Right cardiac atrium (tissue), 5 donors: ENCODE measurements around the gene C17orf107. TPM values are rescaled to one million over a fixed set of nuclear protein-coding genes. Genes with fewer than 3 reads are reported as not detected.

Experiments used
- ATAC-seq, 2 donors: fragments of 200-7000 bp; cut with Tn5 transposase; one replicate each; pipeline versions ENCODE4 v1.8.0 to v1.9.1; 2020; ENCODE audit warnings: moderate library complexity in 2 of 2, mild to moderate bottlenecking in 1 of 2
- DNase-seq, 3 donors: peaks; one replicate each; pipeline ENCODE4 v3.0.0-alpha.2; 2020
- H3K27ac ChIP-seq: one replicate; pipeline ENCODE4 v1.5.1; 2013; ENCODE audit warnings: mild to moderate bottlenecking, low read length, control low read depth, moderate library complexity
- H3K27me3 ChIP-seq: one replicate; pipeline ENCODE4 v1.6.1; 2013; ENCODE audit not compliant: control insufficient read depth, insufficient read depth
- H3K4me1 ChIP-seq: one replicate; pipeline ENCODE4 v1.6.1; 2013; ENCODE audit warnings: low read length; ENCODE audit not compliant: control insufficient read depth, insufficient read depth
- H3K4me3 ChIP-seq: one replicate; pipeline ENCODE4 v1.5.1; 2013; ENCODE audit warnings: low read length, control low read depth
- H3K9me3 ChIP-seq: one replicate; pipeline ENCODE4 v1.6.1; 2013; ENCODE audit warnings: low read length; ENCODE audit not compliant: control insufficient read depth
- WGBS: extraction: QIAGEN DNeasy Blood & Tissue Kit; methylation state at CpG from one replicate; pipeline ENCODE4 v1.1.7; 2013; 5-methylcytosine and 5-hydroxymethylcytosine counted together
- intact Hi-C, 4 donors: fragments of 100-400 bp; cut with DNase I; formaldehyde crosslinking; loops; one replicate each; pipeline versions ENCODE4 v1.11.0 to v1.14.0; 2022 to 2023
- polyA plus RNA-seq: library from polyadenylated mRNA; stranded (reverse); fragments of 200-250 nt; gene quantifications from one replicate; pipeline ENCODE4 v1.2.3, GENCODE V29; 2013
- total RNA-seq, 4 donors: library from RNA; stranded (reverse); fragmentation: NEBNext Ultra II Directional; extraction: Animal tissue kit (Norgen Biotek cat#: 25700); gene quantifications; one replicate each; pipeline ENCODE4 v1.2.1, GENCODE V29; 2021
- donor health status: healthy with polysubstance abuse.
- donor health status: DM: no; HTN: yes; CAD: no.
- donor health status: DM: no; HTN: no; CAD: no.
- donor health status: DM: no; HTN: yes; CAD: no; lungs with severe emphysema.
- donor health status: DM: yes; HTN: yes; CAD: no.

Gene C17orf107
- total and polyA plus RNA-seq, 5 donors = 2.7 to 3.6 (median 2.8) TPM

- Histone ChIP-seq H3K4me1 (no peaks in the 10 kb centered on the region), H3K9me3 (no peaks in the 10 kb centered on the region), H3K4me3 (no peak overlapping the region), H3K27me3 (no peaks in the 10 kb centered on the region), H3K27ac (no peak overlapping the region)
- DNase-seq (no peak), ATAC-seq (peak; percentile 55 to 65)
- intact Hi-C loops = no loop called here
- 42% methylated on average over 8 of the region's 8 CpGs for WGBS
Observed at GRCh38 chr17:4872786-4873185, 26.6 kb upstream of the C17orf107 start.

- ATAC-seq (no peak), DNase-seq (no peak)
- no peak overlapping the region for H3K27ac ChIP-seq
- no peaks in the 10 kb centered on the region for H3K27me3 ChIP-seq
- intact Hi-C loops = no loop called here
- WGBS = 54% methylated on average over 5 of the region's 5 CpGs
- H3K9me3 ChIP-seq = no peaks in the 10 kb centered on the region
- no peak overlapping the region for H3K4me3 ChIP-seq
- H3K4me1 ChIP-seq = no peaks in the 10 kb centered on the region
Observed at GRCh38 chr17:4877089-4877488, 22.2 kb upstream of the C17orf107 start.

DNA sequence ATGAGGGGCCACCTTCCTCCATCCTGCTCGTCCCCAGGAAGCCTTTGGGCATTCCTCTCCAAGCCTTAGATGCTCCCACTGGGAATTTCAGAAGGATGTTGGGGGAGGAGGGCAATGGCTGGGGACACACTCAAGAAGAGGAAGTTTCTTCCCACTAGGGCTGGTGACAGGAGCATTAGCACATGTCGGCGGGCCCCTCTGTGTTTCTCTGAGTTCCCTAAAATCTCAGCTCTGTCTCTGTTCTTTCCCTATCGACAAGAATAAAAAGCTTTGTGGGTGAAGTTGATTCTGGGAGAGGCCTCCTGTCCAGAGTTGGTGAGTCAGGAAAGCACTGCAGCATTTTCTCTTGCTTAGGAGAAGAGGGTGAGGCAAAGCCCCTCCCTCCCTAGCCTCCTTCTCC, 19.7 kb upstream of the C17orf107 start:
- ATAC-seq (no peak), DNase-seq (no peak)
- intact Hi-C loops = no loop called here
- no peak overlapping the region for H3K4me3 ChIP-seq
- H3K27me3 ChIP-seq = no peaks in the 10 kb centered on the region
- no peaks in the 10 kb centered on the region for H3K4me1 ChIP-seq
- WGBS = 56% methylated on average over 4 of the region's 4 CpGs
- H3K27ac ChIP-seq = no peak overlapping the region
- H3K9me3 ChIP-seq = no peaks in the 10 kb centered on the region

GRCh38 chr17:4880857-4881256, 18.5 kb upstream of the C17orf107 start:
- 81% methylated on average over 15 of the region's 15 CpGs for whole genome bisulfite sequencing
- intact Hi-C loops = loop anchor here in 2 of 4 donors (10.0 kb wide), 2 partner anchors 46 to 86 kb away; partner anchors contain the start of genes MINK1 (in 1 of the 2) and PSMB6 (in 1 of the 2)
- no peaks in the 10 kb centered on the region for H3K4me1 ChIP-seq
- no peak overlapping the region for H3K4me3 ChIP-seq
- H3K27ac ChIP-seq = no peak overlapping the region
- no peaks in the 10 kb centered on the region for H3K9me3 ChIP-seq
- no peaks in the 10 kb centered on the region for H3K27me3 ChIP-seq
- no peak for DNase-seq
- ATAC-seq = no peak

DNA sequence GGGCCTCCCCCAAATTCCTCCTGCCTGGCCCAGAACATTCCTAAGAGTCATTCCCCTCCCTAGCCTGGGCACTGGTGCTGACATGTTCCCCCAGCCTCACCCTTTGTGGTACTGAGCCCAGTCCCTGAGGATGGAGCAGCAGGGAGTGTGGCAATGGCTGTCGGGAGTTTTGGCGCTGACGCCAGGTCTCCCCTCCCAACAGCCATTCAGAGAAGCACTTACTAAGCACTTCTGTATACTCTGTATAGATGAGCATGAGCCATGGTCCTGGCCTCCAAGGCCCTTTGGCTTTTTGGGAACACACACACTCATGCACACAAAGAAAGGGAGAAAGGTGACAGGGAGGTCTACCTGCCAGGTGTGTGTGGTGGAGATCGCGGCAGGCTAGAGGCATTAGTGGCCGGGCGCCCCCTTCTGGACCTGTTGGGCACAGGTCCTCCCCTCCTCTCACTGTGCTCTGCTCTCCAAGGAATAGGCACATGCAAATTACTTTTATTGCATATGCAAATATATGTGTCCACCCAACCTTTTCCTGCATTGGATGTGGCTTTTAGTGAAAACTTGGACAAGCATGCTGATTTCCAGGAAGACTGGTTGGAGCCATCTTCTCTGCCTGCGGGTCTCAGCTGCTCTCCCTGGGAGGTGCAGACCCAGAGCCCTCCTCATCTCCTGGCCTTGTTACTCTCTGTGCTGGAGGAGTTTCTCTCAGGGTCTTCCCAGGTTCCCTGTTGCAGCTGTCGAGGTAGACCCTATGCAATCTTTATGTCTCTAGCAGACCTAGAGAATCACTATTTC, 17.4 kb upstream of the C17orf107 start:
- no peak overlapping the region for H3K4me3 ChIP-seq
- ATAC-seq = peak; percentile 60 to 72
- no peak overlapping the region for H3K27ac ChIP-seq
- DNase-seq = peak; percentile 65 to 81 (median 74)
- intact Hi-C loops = loop anchor here in 2 of 4 donors (10.0 kb wide), 2 partner anchors 47 to 87 kb away; partner anchors contain the start of genes MINK1 (in 1 of the 2) and PSMB6 (in 1 of the 2)
- H3K27me3 ChIP-seq = no peaks in the 10 kb centered on the region
- WGBS = 30% methylated on average over 9 of the region's 9 CpGs
- no peaks in the 10 kb centered on the region for H3K9me3 ChIP-seq
- H3K4me1 ChIP-seq = no peaks in the 10 kb centered on the region

GRCh38 chr17:4884489-4884888, 14.8 kb upstream of the C17orf107 start:
- H3K9me3 ChIP-seq = no peaks in the 10 kb centered on the region
- DNase-seq (no peak), ATAC-seq (no peak)
- no peak overlapping the region for H3K4me3 ChIP-seq
- H3K27ac ChIP-seq = no peak overlapping the region
- intact Hi-C loops = loop anchor here in 2 of 4 donors (10.0 kb wide), 2 partner anchors 50 to 90 kb away; partner anchors contain the start of genes MINK1 (in 1 of the 2) and PSMB6 (in 1 of the 2)
- no peaks in the 10 kb centered on the region for H3K4me1 ChIP-seq
- H3K27me3 ChIP-seq = no peaks in the 10 kb centered on the region
- 97% methylated on average over 4 of the region's 4 CpGs for WGBS

DNA sequence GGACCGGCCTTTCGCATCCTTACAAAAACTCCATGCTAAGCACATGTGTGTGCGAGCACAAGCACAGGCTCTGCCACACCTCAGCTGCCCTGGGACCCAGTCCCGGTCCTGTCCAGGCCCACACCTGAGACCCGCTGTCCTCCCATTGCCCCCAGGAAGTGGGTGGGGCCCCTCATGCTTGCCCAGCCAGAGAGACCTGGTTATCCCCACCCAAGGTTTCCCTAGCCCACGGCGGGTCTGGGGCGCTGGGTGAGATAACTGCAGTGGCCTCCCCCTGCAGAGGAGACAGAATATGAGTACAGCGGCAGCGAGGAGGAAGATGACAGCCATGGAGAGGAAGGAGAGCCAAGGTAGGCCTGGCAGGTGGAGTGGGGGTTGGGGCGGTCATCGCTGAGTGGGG, 12.5 kb upstream of the C17orf107 start:
- no peaks in the 10 kb centered on the region for H3K9me3 ChIP-seq
- WGBS = 90% methylated on average over 12 of the region's 12 CpGs
- ATAC-seq (no peak), DNase-seq (no peak)
- no peaks in the 10 kb centered on the region for H3K27me3 ChIP-seq
- intact Hi-C loops = loop anchor here (5.0 to 10.0 kb wide), 4 partner anchors 52 to 155 kb away; partner anchors contain the start of genes GLTPD2 (in 2 of the 4), VMO1 (in 2 of the 4), MED11 (in 1 of the 4) and MINK1 (in 1 of the 4)
- H3K27ac ChIP-seq = no peak overlapping the region
- H3K4me3 ChIP-seq = no peak overlapping the region
- no peaks in the 10 kb centered on the region for H3K4me1 ChIP-seq

- no peak overlapping the region for H3K27ac ChIP-seq
- H3K4me1 ChIP-seq = no peaks in the 10 kb centered on the region
- no peak for ATAC-seq
- intact Hi-C loops = loop anchor here (5.0 to 10.0 kb wide), 4 partner anchors 53 to 155 kb away; partner anchors contain the start of genes GLTPD2 (in 2 of the 4), VMO1 (in 2 of the 4), MED11 (in 1 of the 4) and MINK1 (in 1 of the 4)
- H3K27me3 ChIP-seq = no peaks in the 10 kb centered on the region
- no peak for DNase-seq
- 91% methylated on average over 18 of the region's 18 CpGs for WGBS
- H3K4me3 ChIP-seq = no peak overlapping the region
- no peaks in the 10 kb centered on the region for H3K9me3 ChIP-seq
Observed at GRCh38 chr17:4887581-4887980, 11.8 kb upstream of the C17orf107 start.

DNA sequence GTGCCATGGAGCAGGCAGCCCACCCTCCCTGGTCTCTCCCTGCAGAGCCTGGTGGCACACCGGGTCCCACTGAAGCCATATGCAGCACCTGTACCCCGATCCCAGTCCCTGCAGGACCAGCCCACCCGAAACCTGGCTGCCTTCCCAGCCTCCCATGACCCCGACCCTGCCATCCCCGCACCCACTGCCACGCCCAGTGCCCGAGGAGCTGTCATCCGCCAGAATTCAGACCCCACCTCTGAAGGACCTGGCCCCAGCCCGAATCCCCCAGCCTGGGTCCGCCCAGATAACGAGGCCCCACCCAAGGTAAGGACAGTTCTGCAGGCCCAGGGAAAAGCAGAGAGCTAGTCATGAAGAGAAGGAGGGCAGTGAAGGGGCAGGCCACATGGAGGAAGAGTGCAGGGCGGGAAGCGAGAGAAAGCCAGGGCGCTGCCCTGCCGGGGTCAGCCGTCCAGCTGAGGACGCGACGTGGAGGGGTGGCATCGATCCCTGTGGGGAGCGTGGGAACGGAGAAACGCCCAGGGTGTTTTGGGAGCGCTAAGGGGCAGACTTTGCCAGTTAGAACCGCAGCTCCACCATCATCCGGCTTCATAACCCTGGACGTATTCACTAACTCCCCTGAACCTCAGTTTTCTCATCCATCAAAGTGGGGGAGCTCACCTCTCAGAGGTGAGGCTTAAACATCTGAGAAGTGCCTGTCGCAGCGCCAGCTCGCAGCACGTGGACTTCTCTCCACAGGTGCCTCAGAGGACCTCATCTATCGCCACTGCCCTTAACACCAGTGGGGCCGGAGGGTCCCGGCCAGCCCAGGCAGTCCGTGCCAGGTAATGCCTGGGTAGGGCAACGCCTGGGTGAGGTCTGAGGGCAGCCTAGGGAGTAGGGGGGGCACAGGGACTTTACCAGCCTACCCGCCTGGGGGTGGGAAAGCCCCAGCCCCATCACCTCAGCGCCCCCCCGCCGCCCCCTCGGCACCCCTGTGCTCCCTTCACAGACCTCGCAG, 7.6 kb upstream of the C17orf107 start:
- ATAC-seq = no peak
- no peaks in the 10 kb centered on the region for H3K27me3 ChIP-seq
- H3K27ac ChIP-seq = no peak overlapping the region
- intact Hi-C loops = loop anchor here in 2 of 4 donors (2.0 to 10.0 kb wide), 2 partner anchors 103 to 157 kb away; partner anchors contain the start of genes CXCL16 (in 1 of the 2), GLTPD2 (in 1 of the 2), MED11 (in 1 of the 2) and ZMYND15 (in 1 of the 2)
- peak in 1 of 3 donors; percentile 71 for DNase-seq
- no peaks in the 10 kb centered on the region for H3K4me1 ChIP-seq
- WGBS = 91% methylated on average over 42 of the region's 42 CpGs
- no peak overlapping the region for H3K4me3 ChIP-seq
- no peaks in the 10 kb centered on the region for H3K9me3 ChIP-seq

- intact Hi-C loops = loop anchor here in 1 of 4 donors (10.0 kb wide), 1 partner anchor 158 kb away; the partner anchor contains the start of genes CXCL16, MED11 and ZMYND15
- Histone ChIP-seq H3K27ac (no peak overlapping the region), H3K4me3 (no peak overlapping the region), H3K9me3 (no peaks in the 10 kb centered on the region), H3K4me1 (no peaks in the 10 kb centered on the region), H3K27me3 (no peaks in the 10 kb centered on the region)
- ATAC-seq (no peak), DNase-seq (no peak)
- 83% methylated on average over 23 of the region's 23 CpGs for WGBS
Observed at GRCh38 chr17:4892499-4893221, 6.7 kb upstream of the C17orf107 start.
